HepG2 (cell line): Measurements from ENCODE around the gene RPL21. TPM values are rescaled to one million over a fixed set of nuclear protein-coding genes. Genes with fewer than 3 reads are reported as not detected.

ENCODE experiments used
- AGO2 ChIP-seq: fragments of 200-400 bp; formaldehyde crosslinking; optimal IDR thresholded peaks from 2 replicates; pipeline ENCODE3; 2017; ENCODE audit warnings: mild to moderate bottlenecking, low read depth, low read length, moderate library complexity
- EHMT2 ChIP-seq: fragments of 200-600 bp; sonication (generic); IDR thresholded peaks from 2 replicates; pipeline ENCODE4 v1.7.0; 2017; ENCODE audit warnings: antibody characterized with exemption, low read depth, low read length, borderline replicate concordance
- ELF4 ChIP-seq: sonication (generic); formaldehyde crosslinking; IDR thresholded peaks from 2 replicates; pipeline ENCODE4 v1.5.0; 2020; ENCODE audit warnings: missing genetic modification reagents, mild to moderate bottlenecking, moderate library complexity, borderline replicate concordance
- HNF4A ChIP-seq: sonication (generic); formaldehyde crosslinking; IDR thresholded peaks from 2 replicates; pipeline ENCODE4 v1.4.0; 2020; ENCODE audit warnings: missing genetic modification reagents
- IRX3 ChIP-seq: sonication (generic); formaldehyde crosslinking; IDR thresholded peaks from 2 replicates; pipeline ENCODE4 v1.8.1; 2023; ENCODE audit warnings: mild to moderate bottlenecking, low read depth, missing genetic modification reagents, borderline replicate concordance
- NFKB2 ChIP-seq: sonication (generic); formaldehyde crosslinking; IDR thresholded peaks from 2 replicates; pipeline ENCODE4 v1.4.0; 2020; ENCODE audit warnings: missing genetic modification reagents, borderline replicate concordance
- NPAS2 ChIP-seq: sonication (generic); formaldehyde crosslinking; IDR thresholded peaks from 2 replicates; pipeline ENCODE4 v1.8.0; 2022; ENCODE audit warnings: mild to moderate bottlenecking, missing genetic modification reagents, borderline replicate concordance
- PHF21A ChIP-seq: sonication (generic); formaldehyde crosslinking; IDR thresholded peaks from 2 replicates; pipeline ENCODE4 v1.5.0; 2020; ENCODE audit warnings: mild to moderate bottlenecking, missing genetic modification reagents
- RARG ChIP-seq: sonication (generic); formaldehyde crosslinking; IDR thresholded peaks from 2 replicates; pipeline ENCODE4 v1.4.0; 2020; ENCODE audit warnings: low read depth, mild to moderate bottlenecking, missing genetic modification reagents
- RBAK ChIP-seq: sonication (generic); formaldehyde crosslinking; IDR thresholded peaks from 2 replicates; pipeline ENCODE4 v1.5.1; 2020; ENCODE audit warnings: mild to moderate bottlenecking, missing genetic modification reagents
- RXRB ChIP-seq: IDR thresholded peaks from 2 replicates; pipeline ENCODE4 v1.6.1; 2016; ENCODE audit warnings: borderline replicate concordance, missing genetic modification reagents, missing compliant biosample characterization
- SRY ChIP-seq: sonication (generic); formaldehyde crosslinking; IDR thresholded peaks from 2 replicates; pipeline ENCODE4 v1.8.0; 2022; ENCODE audit warnings: mild to moderate bottlenecking, missing genetic modification reagents
- STAG1 ChIP-seq: sonication (generic); formaldehyde crosslinking; IDR thresholded peaks from 2 replicates; pipeline ENCODE4 v1.4.0; 2020; ENCODE audit warnings: missing genetic modification reagents
- ZFP62 ChIP-seq: sonication (generic); formaldehyde crosslinking; IDR thresholded peaks from 2 replicates; pipeline ENCODE4 v1.4.0; 2020; ENCODE audit warnings: missing genetic modification reagents
- ZNF709 ChIP-seq: sonication (generic); formaldehyde crosslinking; IDR thresholded peaks from 2 replicates; pipeline ENCODE4 v1.5.0; 2020; ENCODE audit warnings: mild to moderate bottlenecking, missing genetic modification reagents
- ZNF746 ChIP-seq: sonication (generic); formaldehyde crosslinking; IDR thresholded peaks from 2 replicates; pipeline ENCODE4 v1.8.0; 2022; ENCODE audit warnings: mild to moderate bottlenecking, missing genetic modification reagents
- ZNF768 ChIP-seq: sonication (generic); formaldehyde crosslinking; IDR thresholded peaks from 2 replicates; pipeline ENCODE4 v1.4.0; 2020; ENCODE audit warnings: missing genetic modification reagents
- ZNF878 ChIP-seq: sonication (generic); formaldehyde crosslinking; IDR thresholded peaks from 2 replicates; pipeline ENCODE4 v1.8.1; 2023; ENCODE audit warnings: mild to moderate bottlenecking, missing genetic modification reagents, moderate library complexity
- polyA plus RNA-seq, 8 experiments: library from polyadenylated mRNA; depleted of rRNA in 3 of 8; stranded (reverse) in 7 of 8; unstranded in 1 of 8; fragments of >200 nt; fragmentation: Illumina TruSeq in 4 of 8; extraction: Trizol in 4 of 8; gene quantifications; 2 replicates each; pipeline versions ENCODE4 v1.2.1 to v1.2.3, GENCODE V29; 2011 to 2016; ENCODE audit warnings: low read depth in 4 of 8, missing spikeins in 1 of 8, mixed read lengths in 1 of 8; ENCODE audit not compliant: insufficient read depth in 1 of 8
- total RNA-seq, 5 experiments: library from RNA; depleted of rRNA; stranded (reverse); fragments of >200 nt; fragmentation: Illumina TruSeq; extraction: Trizol; gene quantifications; 2 replicates each; pipeline ENCODE4 v1.2.3, GENCODE V29; 2016; ENCODE audit warnings: low read depth in 1 of 5
- TF ChIP-seq, protein P1 (sequence below): IDR thresholded peaks from 2 replicates; pipeline ENCODE4 v1.6.1; 2016
- TF ChIP-seq, protein P2 (sequence below): IDR thresholded peaks from 2 replicates; pipeline ENCODE4 v1.6.1; 2012; ENCODE audit warnings: inconsistent platforms
- TF ChIP-seq, protein P3 (sequence below): sonication (generic); formaldehyde crosslinking; IDR thresholded peaks from 2 replicates; pipeline ENCODE4 v1.4.0; 2020; ENCODE audit warnings: mild to moderate bottlenecking, missing genetic modification reagents
- TF ChIP-seq, protein P4 (sequence below): sonication (generic); formaldehyde crosslinking; IDR thresholded peaks from 2 replicates; pipeline ENCODE4 v1.4.0; 2020; ENCODE audit warnings: missing genetic modification reagents
- TF ChIP-seq, protein P5 (sequence below): sonication (generic); formaldehyde crosslinking; IDR thresholded peaks from 2 replicates; pipeline ENCODE4 v1.5.0; 2020; ENCODE audit warnings: mild to moderate bottlenecking, missing genetic modification reagents
- TF ChIP-seq, protein P6 (sequence below): sonication (generic); formaldehyde crosslinking; IDR thresholded peaks from 2 replicates; pipeline ENCODE4 v1.4.0; 2020; ENCODE audit warnings: missing genetic modification reagents
- TF ChIP-seq, protein P7 (sequence below): IDR thresholded peaks from 2 replicates; pipeline ENCODE4 v1.6.1; 2016; ENCODE audit warnings: low read depth

The RPL21 gene
- total and polyA plus RNA-seq, 2 of the 13 experiments (the other 11 are each of a cell fraction or from before 2014, with no cell fraction given): 1,234 to 1,261 TPM

DNA sequence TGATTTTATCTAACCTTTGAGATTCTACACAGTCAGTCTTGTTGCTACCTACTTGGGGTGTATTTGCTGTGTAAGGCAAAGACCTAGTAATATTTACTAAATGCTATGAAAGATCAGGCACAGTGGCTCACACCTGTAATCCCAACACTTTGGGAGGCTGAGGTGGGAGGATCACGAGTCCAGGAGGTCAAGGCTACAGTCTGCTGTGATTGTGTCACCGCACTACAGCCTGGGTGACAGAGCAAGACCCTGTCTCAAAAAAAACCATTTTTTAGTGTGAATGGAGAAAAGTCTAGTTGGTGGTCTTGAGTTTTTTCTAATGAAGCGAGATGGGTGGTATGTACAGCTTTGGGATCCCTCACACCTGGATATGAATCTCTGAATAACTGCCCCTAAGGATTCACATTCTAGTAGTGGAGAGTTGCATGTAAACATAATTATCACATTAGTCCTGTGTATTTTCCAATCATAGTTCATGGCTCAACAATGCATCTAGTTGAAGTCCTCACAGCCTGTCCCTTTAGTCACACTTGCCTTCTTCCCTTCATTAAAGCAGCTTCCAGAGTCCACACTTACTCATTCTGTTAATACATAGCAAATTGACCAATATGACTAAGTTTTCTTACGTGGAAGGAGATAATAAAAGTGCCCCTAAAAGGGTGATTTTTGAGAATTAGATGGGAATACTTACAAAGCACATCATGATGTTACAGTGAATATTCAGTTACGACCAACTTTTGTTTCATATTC lies 7.5 kb downstream of the RPL21 start (continued):
- TF ChIP-seq IRX3 (CRISPR knock-in tag) (no peak), PHF21A (CRISPR knock-in tag) (no peak), ELF4 (no peak), RARG (CRISPR knock-in tag) (no peak), ZNF768 (CRISPR knock-in tag) (no peak), ZNF878 (CRISPR knock-in tag) (no peak), NFKB2 (CRISPR knock-in tag) (no peak), ZNF709 (CRISPR knock-in tag) (no peak), STAG1 (CRISPR knock-in tag) (no peak), HNF4A (CRISPR knock-in tag) (peak; percentile 58), RBAK (CRISPR knock-in tag) (no peak), AGO2 (peak; percentile 39), SRY (CRISPR knock-in tag) (no peak), RXRB (no peak), ZFP62 (CRISPR knock-in tag) (no peak), ZNF746 (CRISPR knock-in tag) (no peak), EHMT2 (no peak), NPAS2 (CRISPR knock-in tag) (no peak)
- TF ChIP-seq, protein P1, sequence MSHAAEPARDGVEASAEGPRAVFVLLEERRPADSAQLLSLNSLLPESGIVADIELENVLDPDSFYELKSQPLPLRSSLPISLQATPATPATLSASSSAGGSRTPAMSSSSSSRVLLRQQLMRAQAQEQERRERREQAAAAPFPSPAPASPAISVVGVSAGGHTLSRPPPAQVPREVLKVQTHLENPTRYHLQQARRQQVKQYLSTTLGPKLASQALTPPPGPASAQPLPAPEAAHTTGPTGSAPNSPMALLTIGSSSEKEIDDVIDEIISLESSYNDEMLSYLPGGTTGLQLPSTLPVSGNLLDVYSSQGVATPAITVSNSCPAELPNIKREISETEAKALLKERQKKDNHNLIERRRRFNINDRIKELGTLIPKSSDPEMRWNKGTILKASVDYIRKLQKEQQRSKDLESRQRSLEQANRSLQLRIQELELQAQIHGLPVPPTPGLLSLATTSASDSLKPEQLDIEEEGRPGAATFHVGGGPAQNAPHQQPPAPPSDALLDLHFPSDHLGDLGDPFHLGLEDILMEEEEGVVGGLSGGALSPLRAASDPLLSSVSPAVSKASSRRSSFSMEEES: no peak
- TF ChIP-seq, protein P2, sequence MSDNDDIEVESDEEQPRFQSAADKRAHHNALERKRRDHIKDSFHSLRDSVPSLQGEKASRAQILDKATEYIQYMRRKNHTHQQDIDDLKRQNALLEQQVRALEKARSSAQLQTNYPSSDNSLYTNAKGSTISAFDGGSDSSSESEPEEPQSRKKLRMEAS: no peak
- TF ChIP-seq, protein P3, sequence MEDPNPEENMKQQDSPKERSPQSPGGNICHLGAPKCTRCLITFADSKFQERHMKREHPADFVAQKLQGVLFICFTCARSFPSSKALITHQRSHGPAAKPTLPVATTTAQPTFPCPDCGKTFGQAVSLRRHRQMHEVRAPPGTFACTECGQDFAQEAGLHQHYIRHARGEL: no peak
- TF ChIP-seq, protein P4, sequence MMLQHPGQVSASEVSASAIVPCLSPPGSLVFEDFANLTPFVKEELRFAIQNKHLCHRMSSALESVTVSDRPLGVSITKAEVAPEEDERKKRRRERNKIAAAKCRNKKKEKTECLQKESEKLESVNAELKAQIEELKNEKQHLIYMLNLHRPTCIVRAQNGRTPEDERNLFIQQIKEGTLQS (CRISPR knock-in tag): no peak
- TF ChIP-seq, protein P5, sequence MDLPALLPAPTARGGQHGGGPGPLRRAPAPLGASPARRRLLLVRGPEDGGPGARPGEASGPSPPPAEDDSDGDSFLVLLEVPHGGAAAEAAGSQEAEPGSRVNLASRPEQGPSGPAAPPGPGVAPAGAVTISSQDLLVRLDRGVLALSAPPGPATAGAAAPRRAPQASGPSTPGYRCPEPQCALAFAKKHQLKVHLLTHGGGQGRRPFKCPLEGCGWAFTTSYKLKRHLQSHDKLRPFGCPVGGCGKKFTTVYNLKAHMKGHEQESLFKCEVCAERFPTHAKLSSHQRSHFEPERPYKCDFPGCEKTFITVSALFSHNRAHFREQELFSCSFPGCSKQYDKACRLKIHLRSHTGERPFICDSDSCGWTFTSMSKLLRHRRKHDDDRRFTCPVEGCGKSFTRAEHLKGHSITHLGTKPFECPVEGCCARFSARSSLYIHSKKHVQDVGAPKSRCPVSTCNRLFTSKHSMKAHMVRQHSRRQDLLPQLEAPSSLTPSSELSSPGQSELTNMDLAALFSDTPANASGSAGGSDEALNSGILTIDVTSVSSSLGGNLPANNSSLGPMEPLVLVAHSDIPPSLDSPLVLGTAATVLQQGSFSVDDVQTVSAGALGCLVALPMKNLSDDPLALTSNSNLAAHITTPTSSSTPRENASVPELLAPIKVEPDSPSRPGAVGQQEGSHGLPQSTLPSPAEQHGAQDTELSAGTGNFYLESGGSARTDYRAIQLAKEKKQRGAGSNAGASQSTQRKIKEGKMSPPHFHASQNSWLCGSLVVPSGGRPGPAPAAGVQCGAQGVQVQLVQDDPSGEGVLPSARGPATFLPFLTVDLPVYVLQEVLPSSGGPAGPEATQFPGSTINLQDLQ: no peak
- TF ChIP-seq, protein P6, sequence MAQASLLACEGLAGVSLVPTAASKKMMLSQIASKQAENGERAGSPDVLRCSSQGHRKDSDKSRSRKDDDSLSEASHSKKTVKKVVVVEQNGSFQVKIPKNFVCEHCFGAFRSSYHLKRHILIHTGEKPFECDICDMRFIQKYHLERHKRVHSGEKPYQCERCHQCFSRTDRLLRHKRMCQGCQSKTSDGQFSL: no peak
- TF ChIP-seq, protein P7, sequence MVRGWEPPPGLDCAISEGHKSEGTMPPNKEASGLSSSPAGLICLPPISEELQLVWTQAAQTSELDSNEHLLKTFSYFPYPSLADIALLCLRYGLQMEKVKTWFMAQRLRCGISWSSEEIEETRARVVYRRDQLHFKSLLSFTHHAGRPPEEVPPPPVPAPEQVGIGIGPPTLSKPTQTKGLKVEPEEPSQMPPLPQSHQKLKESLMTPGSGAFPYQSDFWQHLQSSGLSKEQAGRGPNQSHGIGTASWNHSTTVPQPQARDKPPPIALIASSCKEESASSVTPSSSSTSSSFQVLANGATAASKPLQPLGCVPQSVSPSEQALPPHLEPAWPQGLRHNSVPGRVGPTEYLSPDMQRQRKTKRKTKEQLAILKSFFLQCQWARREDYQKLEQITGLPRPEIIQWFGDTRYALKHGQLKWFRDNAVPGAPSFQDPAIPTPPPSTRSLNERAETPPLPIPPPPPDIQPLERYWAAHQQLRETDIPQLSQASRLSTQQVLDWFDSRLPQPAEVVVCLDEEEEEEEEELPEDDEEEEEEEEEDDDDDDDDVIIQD (CRISPR knock-in tag): no peak
